ENCODE data around the gene THOC3.
"Not testable (repeated sequence)": the region's sequence is repeated elsewhere in the genome, so short reads cannot be mapped to it uniquely, and the experiment has no call there.

DNA sequence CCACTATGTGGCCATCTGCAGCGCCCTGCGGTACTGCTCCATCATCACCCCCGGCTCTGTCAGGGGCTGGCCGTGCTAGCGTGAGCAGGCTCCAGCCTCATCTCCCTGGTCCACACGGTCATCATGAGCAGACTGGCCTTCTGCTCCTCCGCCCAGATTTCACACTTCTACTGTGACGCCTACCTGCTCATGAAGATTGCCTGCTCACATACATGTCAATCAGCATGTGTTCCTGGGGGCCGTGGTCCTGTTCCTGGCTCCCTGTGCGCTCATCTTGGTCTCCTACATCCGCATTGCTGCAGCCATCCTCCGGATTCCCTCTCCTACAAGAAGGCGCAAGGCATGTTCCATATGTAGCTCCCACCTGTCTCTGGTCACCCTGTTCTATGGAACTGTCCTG is 38.7 kb upstream of the THOC3 start:
- not testable (repeated sequence) for TF ChIP-seq JUND (IDR thresholded peaks at IDR 0.05); POLR2AphosphoS5 (IDR thresholded peaks at IDR 0.05; ENCODE audit: low read depth, low read length); TCF7L2 (IDR thresholded peaks at IDR 0.05; ENCODE audit: borderline replicate concordance, extremely low read depth, insufficient read depth, insufficient read length); SRF (IDR thresholded peaks at IDR 0.05; ENCODE audit: low read depth); SP1 (IDR thresholded peaks at IDR 0.05; ENCODE audit: low read depth); POLR2A (IDR thresholded peaks at IDR 0.05; ENCODE audit: borderline replicate concordance, extremely low read depth, insufficient read depth, insufficient read length)
- TF ChIP-seq, protein P1, sequence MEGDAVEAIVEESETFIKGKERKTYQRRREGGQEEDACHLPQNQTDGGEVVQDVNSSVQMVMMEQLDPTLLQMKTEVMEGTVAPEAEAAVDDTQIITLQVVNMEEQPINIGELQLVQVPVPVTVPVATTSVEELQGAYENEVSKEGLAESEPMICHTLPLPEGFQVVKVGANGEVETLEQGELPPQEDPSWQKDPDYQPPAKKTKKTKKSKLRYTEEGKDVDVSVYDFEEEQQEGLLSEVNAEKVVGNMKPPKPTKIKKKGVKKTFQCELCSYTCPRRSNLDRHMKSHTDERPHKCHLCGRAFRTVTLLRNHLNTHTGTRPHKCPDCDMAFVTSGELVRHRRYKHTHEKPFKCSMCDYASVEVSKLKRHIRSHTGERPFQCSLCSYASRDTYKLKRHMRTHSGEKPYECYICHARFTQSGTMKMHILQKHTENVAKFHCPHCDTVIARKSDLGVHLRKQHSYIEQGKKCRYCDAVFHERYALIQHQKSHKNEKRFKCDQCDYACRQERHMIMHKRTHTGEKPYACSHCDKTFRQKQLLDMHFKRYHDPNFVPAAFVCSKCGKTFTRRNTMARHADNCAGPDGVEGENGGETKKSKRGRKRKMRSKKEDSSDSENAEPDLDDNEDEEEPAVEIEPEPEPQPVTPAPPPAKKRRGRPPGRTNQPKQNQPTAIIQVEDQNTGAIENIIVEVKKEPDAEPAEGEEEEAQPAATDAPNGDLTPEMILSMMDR (IDR thresholded peaks at IDR 0.05 in 2 of 3, conservative IDR thresholded peaks at IDR 0.05 in 1 of 3; ENCODE audit: borderline replicate concordance in 1 of 3, insufficient read depth in 1 of 3, low read depth in 2 of 3, low read length in 2 of 3), result not testable (repeated sequence)
- TF ChIP-seq, protein P2, sequence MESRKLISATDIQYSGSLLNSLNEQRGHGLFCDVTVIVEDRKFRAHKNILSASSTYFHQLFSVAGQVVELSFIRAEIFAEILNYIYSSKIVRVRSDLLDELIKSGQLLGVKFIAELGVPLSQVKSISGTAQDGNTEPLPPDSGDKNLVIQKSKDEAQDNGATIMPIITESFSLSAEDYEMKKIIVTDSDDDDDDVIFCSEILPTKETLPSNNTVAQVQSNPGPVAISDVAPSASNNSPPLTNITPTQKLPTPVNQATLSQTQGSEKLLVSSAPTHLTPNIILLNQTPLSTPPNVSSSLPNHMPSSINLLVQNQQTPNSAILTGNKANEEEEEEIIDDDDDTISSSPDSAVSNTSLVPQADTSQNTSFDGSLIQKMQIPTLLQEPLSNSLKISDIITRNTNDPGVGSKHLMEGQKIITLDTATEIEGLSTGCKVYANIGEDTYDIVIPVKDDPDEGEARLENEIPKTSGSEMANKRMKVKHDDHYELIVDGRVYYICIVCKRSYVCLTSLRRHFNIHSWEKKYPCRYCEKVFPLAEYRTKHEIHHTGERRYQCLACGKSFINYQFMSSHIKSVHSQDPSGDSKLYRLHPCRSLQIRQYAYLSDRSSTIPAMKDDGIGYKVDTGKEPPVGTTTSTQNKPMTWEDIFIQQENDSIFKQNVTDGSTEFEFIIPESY (IDR thresholded peaks at IDR 0.05; ENCODE audit: extremely low read depth, insufficient replicate concordance, low read length), result not testable (repeated sequence)

Measured in HCT116 (cell line).